CD1c-positive myeloid dendritic cell (primary cell): ENCODE data around the gene RAMP3.
A peak's percentile ranks its signal among the peaks of the same experiment; 100 is the strongest.

Experiments
- DNase-seq: peaks from one replicate; pipeline ENCODE4 v3.0.0-alpha.2; 2016; ENCODE audit errors: extremely low spot score

The RAMP3 gene

DNA sequence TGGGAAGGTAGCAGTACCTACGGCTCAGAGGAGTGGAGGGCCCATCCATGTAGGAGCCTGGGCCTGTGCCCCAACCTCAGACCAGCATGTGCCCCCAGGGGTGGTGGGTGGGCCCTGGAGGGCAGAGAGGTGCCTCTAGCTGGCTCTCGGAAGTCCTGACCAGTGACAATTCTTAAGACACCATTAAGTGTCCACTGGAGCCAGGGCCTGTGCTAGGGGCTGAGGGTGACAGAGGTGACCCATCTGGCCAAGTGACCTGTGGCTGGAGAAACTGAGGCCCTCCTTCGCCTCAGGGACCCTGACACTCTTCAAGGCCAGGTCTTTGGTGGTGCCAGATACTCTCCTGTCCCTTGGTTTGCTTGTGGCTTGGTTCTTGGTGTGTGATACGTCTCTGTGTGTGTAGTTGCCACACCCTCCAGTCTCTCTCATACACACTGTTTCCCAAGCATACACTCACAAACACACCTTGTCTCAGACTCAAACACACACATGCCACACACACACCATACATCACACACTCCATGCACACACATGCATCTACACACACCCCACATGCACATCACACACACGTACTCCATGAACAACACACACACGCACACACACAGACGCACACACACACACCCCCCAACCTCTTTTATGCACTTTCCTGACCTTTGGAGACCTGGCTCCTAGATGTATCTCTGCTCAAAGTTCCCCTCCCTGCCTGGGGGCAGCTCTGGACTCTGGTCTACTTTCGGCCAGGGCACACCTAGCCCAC is 897 bp upstream of the RAMP3 start:
- DNase-seq, result no peak

GRCh38 chr7:45157286-45157652 is 322 bp upstream of the RAMP3 start:
- no peak for DNase-seq

- DNase-seq, result no peak
These were observed 880 bp downstream of the RAMP3 start for GRCh38 chr7:45158471-45158870.

DNA sequence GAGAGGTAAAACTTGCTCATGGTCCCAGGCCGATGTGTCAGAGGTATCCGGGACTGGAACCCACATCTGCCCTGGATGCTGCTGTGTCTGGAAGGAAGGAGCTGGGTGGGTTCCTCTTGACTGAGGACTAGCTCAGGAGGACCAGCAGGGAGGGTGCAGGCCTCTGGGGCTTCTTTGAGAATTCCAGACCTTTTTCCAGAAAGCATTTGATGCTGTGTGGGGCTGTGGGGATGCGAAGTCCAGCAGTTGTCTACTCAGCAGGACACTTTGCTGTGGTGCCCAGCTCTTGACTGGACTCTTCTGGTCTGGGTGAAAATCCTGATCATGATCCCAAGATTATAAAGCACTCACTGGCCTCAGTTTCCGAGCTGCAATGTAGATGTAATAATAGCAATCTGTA is 1.7 kb downstream of the RAMP3 start:
- no peak for DNase-seq

- peak; percentile 20 for DNase-seq
These were observed 2.9 kb downstream of the RAMP3 start for GRCh38 chr7:45160417-45160881.

- DNase-seq, result no peak
These were observed 3.5 kb downstream of the RAMP3 start for GRCh38 chr7:45161138-45161537.

- DNase-seq, result no peak
These were observed 4.3 kb downstream of the RAMP3 start for GRCh38 chr7:45161842-45162241.

DNA sequence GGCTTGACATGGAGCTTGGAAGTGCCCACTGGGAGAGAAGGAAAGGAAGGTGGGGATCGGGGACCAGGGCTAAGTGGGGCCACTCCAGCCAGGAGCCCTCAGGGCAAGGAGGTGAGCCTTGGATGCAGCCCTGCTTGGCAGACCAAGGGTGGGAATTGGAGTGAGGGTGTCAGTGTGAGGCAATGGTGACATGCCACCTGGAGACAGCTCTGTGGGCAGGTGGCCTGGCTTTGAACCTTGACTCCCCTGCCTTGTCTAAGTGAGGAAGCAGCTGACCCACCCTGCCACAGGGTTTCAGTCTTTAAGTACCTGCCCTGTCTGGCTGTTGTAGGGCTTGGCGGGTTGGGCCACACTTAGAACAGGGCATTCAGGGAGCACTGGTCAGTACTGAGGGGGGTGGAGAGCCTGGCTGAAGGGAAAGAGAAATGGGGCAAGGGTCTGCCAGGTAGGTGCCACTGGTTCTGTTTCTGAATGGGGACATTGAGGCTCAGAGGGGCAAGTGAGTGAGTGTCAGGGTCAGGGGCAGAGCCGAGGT is 4.8 kb downstream of the RAMP3 start:
- DNase-seq, result no peak

- no peak for DNase-seq
These were observed 5.5 kb downstream of the RAMP3 start for GRCh38 chr7:45162943-45163691.

GRCh38 chr7:45163692-45164052 is 6.1 kb downstream of the RAMP3 start:
- no peak for DNase-seq

- peak; percentile 28 for DNase-seq
These were observed 6.7 kb downstream of the RAMP3 start for GRCh38 chr7:45164271-45164670.

- DNase-seq, result no peak
These were observed 8.3 kb downstream of the RAMP3 start for GRCh38 chr7:45165857-45166256.

DNA sequence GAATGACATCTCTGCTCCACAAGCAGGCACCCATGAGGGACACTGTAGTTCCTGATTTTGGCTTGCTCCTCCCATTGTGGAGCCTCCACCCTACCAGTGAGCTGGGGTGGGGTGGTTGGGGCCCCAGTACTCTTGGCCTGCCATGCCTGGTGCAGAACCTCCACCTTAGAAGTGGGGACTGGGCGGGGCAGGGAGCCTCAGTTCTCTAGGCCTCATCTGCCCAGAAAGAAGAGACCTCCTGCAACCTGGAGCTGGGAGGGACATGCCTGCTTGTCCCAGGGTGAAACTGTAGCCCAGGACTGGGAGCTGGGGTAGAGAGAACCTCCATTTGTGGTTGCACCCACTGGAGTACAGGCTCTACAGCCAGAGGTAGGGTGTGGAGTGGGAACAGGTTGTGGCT is 14.4 kb downstream of the RAMP3 start:
- DNase-seq, result no peak

GRCh38 chr7:45173596-45174327 is 16.2 kb downstream of the RAMP3 start:
- no peak for DNase-seq

GRCh38 chr7:45174328-45174610 is 16.7 kb downstream of the RAMP3 start:
- no peak for DNase-seq

DNA sequence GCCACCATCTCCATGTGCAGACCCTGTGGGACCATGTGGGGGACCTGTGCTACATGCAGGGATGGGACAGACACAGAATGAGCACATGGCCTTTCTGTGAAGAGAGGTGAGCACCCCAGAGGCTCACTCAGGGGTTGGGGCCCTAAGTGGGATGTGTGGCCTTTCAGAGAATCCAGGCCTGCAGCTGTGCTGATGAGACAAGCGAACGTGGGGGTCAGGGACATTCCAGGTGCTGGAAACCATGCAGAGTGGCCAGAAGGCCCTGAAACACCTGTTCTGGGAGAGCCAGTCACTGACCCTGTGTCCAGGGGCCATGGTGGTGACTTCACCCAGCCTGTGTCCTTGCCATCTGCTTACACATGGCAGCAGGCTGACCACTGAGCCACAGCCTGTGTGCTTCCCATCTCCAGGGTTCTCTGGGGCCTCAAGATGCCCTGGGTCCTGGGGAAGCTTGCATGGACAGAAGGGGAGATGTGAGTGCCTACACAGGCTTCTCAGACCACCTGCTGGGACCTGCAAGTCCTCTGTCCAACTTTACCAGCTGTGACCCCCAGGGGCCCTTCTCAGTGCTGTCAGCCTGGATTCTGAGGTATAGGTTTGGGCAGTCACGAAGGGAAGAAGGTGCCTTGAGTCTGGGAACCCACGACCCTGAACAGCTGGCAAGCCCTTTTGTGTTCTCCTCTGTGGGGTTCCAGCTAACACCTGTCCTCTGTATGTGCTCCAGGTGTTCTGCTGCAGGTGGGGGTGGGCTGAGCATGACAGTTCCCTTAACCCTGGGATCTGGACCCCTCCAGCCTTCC is 17.6 kb downstream of the RAMP3 start:
- no peak for DNase-seq

GRCh38 chr7:45176091-45176490 is 18.5 kb downstream of the RAMP3 start:
- DNase-seq, result no peak

DNA sequence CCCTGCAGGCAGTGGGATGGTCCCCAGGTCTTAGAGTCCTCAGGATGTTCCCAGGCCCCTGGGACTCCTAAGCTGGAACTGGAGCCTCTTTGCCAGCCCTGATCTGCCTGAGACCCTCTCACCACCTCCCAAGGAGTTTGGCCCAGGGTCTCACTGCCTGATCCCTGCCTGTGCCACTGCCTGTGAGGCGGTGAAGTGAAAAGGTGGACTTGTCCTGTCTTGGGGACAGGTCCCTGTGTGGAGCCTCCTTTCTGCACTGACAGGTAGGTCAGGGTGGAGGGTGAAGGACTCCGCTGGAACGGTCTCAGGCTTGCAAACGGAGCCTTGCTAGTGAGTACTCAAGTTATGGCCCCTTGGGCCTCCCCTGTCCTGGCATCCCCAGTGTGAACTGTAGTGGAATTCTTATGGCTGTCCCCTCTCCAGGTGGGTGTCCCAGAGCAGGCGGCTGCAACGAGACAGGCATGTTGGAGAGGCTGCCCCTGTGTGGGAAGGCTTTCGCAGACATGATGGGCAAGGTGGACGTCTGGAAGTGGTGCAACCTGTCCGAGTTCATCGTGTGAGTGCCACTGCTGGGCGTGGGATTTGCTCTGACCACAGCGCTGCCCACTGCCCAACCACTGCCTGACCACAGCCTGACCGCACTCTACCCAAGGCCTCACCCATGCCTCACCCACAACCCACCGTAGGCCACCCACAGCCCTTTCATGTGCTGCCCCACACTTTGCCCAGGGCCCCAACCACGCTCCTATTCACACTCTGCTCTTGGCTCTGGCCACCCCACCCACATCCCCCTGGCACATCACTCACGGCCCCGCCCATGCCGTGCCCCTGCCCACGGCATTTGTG is 19.5 kb downstream of the RAMP3 start:
- no peak for DNase-seq

GRCh38 chr7:45177801-45178200 is 20.2 kb downstream of the RAMP3 start:
- DNase-seq, result no peak

GRCh38 chr7:45178241-45179225 is 20.9 kb downstream of the RAMP3 start:
- DNase-seq, result no peak
